T-helper 1 cell treated with Interleukin-12 subunit alpha and Interleukin-12 subunit beta and Interleukin-4 antibody, amounts not matched to agents 30 μg/mL and 1 μg/mL, for 36 hours (primary cell): ENCODE measurements around the gene B9D1.
A peak's percentile ranks its signal among the peaks of the same experiment; 100 is the strongest.
"Not testable (repeated sequence)": the region's sequence is repeated elsewhere in the genome, so short reads cannot be mapped to it uniquely, and the experiment has no call there.

Source experiments
- H3K27ac Mint-ChIP-seq: one replicate; pipeline ENCODE4 v1.8.0; 2021; ENCODE audit warnings: mild to moderate bottlenecking, mixed read lengths
- H3K27me3 Mint-ChIP-seq: one replicate; pipeline ENCODE4 v1.8.0; 2021; ENCODE audit warnings: low read depth, mixed read lengths
- H3K36me3 Mint-ChIP-seq: one replicate; pipeline ENCODE4 v1.8.0; 2021; ENCODE audit warnings: low read depth, mixed read lengths
- H3K4me1 Mint-ChIP-seq: one replicate; pipeline ENCODE4 v1.8.0; 2021; ENCODE audit warnings: low read depth, mixed read lengths
- H3K4me3 Mint-ChIP-seq: one replicate; pipeline ENCODE4 v1.8.0; 2021; ENCODE audit warnings: mild to moderate bottlenecking, moderate library complexity, mixed read lengths
- H3K9me3 Mint-ChIP-seq: one replicate; pipeline ENCODE4 v1.8.0; 2021; ENCODE audit warnings: mixed read lengths

Gene B9D1

GRCh38 chr17:19363114-19363438 lies 553 bp upstream of the B9D1 start:
- Mint-ChIP-seq H3K4me3 (peak overlapping the region; percentile 86), H3K27me3 (peaks cover 19% of the 10 kb centered on the region), H3K36me3 (no peaks in the 10 kb centered on the region), H3K9me3 (no peaks in the 10 kb centered on the region), H3K27ac (peak overlapping the region; percentile 45), H3K4me1 (peaks cover 3% of the 10 kb centered on the region)

GRCh38 chr17:19361944-19362276 lies 613 bp downstream of the B9D1 start:
- Mint-ChIP-seq H3K9me3 (no peaks in the 10 kb centered on the region), H3K36me3 (no peaks in the 10 kb centered on the region), H3K4me1 (peaks cover 3% of the 10 kb centered on the region), H3K27me3 (peaks cover 22% of the 10 kb centered on the region), H3K4me3 (peak overlapping the region; percentile 76), H3K27ac (peak overlapping the region; percentile 9)

GRCh38 chr17:19361326-19361725 lies 1.2 kb downstream of the B9D1 start:
- Mint-ChIP-seq H3K4me1 (peaks cover 3% of the 10 kb centered on the region), H3K9me3 (no peaks in the 10 kb centered on the region), H3K36me3 (no peaks in the 10 kb centered on the region), H3K4me3 (peak overlapping the region; percentile 56), H3K27ac (peak overlapping the region; percentile 4), H3K27me3 (peaks cover 27% of the 10 kb centered on the region)

GRCh38 chr17:19360772-19361171 lies 1.8 kb downstream of the B9D1 start:
- Mint-ChIP-seq H3K27ac (no peak overlapping the region), H3K4me3 (no peak overlapping the region), H3K27me3 (peaks cover 28% of the 10 kb centered on the region), H3K4me1 (peaks cover 3% of the 10 kb centered on the region), H3K9me3 (no peaks in the 10 kb centered on the region), H3K36me3 (no peaks in the 10 kb centered on the region)

GRCh38 chr17:19359856-19360255 lies 2.7 kb downstream of the B9D1 start:
- Mint-ChIP-seq H3K4me3 (no peak overlapping the region), H3K27ac (no peak overlapping the region), H3K4me1 (peaks cover 3% of the 10 kb centered on the region), H3K36me3 (no peaks in the 10 kb centered on the region), H3K9me3 (no peaks in the 10 kb centered on the region), H3K27me3 (peaks cover 28% of the 10 kb centered on the region)

GRCh38 chr17:19359151-19359550 lies 3.4 kb downstream of the B9D1 start:
- H3K9me3 Mint-ChIP-seq: no peaks in the 10 kb centered on the region
- no peak overlapping the region for H3K4me3 Mint-ChIP-seq
- H3K27me3 Mint-ChIP-seq: peaks cover 30% of the 10 kb centered on the region
- H3K36me3 Mint-ChIP-seq: no peaks in the 10 kb centered on the region
- no peak overlapping the region for H3K27ac Mint-ChIP-seq
- peaks cover 3% of the 10 kb centered on the region for H3K4me1 Mint-ChIP-seq

GRCh38 chr17:19357761-19358160 lies 4.8 kb downstream of the B9D1 start:
- Mint-ChIP-seq H3K4me3 (no peak overlapping the region), H3K27me3 (peaks cover 33% of the 10 kb centered on the region), H3K36me3 (no peaks in the 10 kb centered on the region), H3K27ac (no peak overlapping the region), H3K9me3 (no peaks in the 10 kb centered on the region), H3K4me1 (peaks cover 1% of the 10 kb centered on the region)

- Mint-ChIP-seq H3K27ac (no peak overlapping the region), H3K9me3 (no peaks in the 10 kb centered on the region), H3K4me1 (peaks cover 1% of the 10 kb centered on the region), H3K27me3 (peaks cover 33% of the 10 kb centered on the region), H3K36me3 (no peaks in the 10 kb centered on the region), H3K4me3 (no peak overlapping the region)
Measured at GRCh38 chr17:19357351-19357750, 5.2 kb downstream of the B9D1 start.

- Mint-ChIP-seq H3K4me1 (no peaks in the 10 kb centered on the region), H3K4me3 (no peak overlapping the region), H3K27ac (no peak overlapping the region), H3K36me3 (no peaks in the 10 kb centered on the region), H3K9me3 (no peaks in the 10 kb centered on the region), H3K27me3 (peaks cover 33% of the 10 kb centered on the region)
Measured at GRCh38 chr17:19354748-19355147, 7.8 kb downstream of the B9D1 start.

GRCh38 chr17:19353401-19353800 lies 9.1 kb downstream of the B9D1 start:
- not testable (repeated sequence) for H3K36me3 Mint-ChIP-seq, H3K4me3 Mint-ChIP-seq, H3K4me1 Mint-ChIP-seq, H3K27ac Mint-ChIP-seq, H3K9me3 Mint-ChIP-seq
- peaks cover 25% of the 10 kb centered on the region for H3K27me3 Mint-ChIP-seq

- Mint-ChIP-seq H3K9me3 (no peaks in the 10 kb centered on the region), H3K27me3 (peaks cover 8% of the 10 kb centered on the region), H3K36me3 (no peaks in the 10 kb centered on the region), H3K4me3 (no peak overlapping the region), H3K4me1 (no peaks in the 10 kb centered on the region), H3K27ac (no peak overlapping the region)
Measured at GRCh38 chr17:19348806-19349205, 13.7 kb downstream of the B9D1 start.

- Mint-ChIP-seq H3K9me3 (no peaks in the 10 kb centered on the region), H3K36me3 (no peaks in the 10 kb centered on the region), H3K27me3 (peaks cover 8% of the 10 kb centered on the region), H3K4me3 (no peak overlapping the region), H3K4me1 (no peaks in the 10 kb centered on the region), H3K27ac (no peak overlapping the region)
Measured at GRCh38 chr17:19348081-19348650, 14.4 kb downstream of the B9D1 start.

- no peak overlapping the region for H3K4me3 Mint-ChIP-seq
- peaks cover 8% of the 10 kb centered on the region for H3K27me3 Mint-ChIP-seq
- H3K4me1 Mint-ChIP-seq: no peaks in the 10 kb centered on the region
- H3K27ac Mint-ChIP-seq: no peak overlapping the region
- no peaks in the 10 kb centered on the region for H3K36me3 Mint-ChIP-seq
- no peaks in the 10 kb centered on the region for H3K9me3 Mint-ChIP-seq
Measured at GRCh38 chr17:19347323-19348080, 15.0 kb downstream of the B9D1 start.

- Mint-ChIP-seq H3K36me3 (no peaks in the 10 kb centered on the region), H3K27ac (no peak overlapping the region), H3K27me3 (peaks cover 6% of the 10 kb centered on the region), H3K4me3 (no peak overlapping the region), H3K9me3 (no peaks in the 10 kb centered on the region), H3K4me1 (no peaks in the 10 kb centered on the region)
Measured at GRCh38 chr17:19346351-19347255, 15.9 kb downstream of the B9D1 start.
